ENCODE results near the gene COPB2. TPM values are rescaled to one million over a fixed set of nuclear protein-coding genes. Genes with fewer than 3 reads are reported as not detected.
"Not testable (repeated sequence)": the region's sequence is repeated elsewhere in the genome, so short reads cannot be mapped to it uniquely, and the experiment has no call there.

COPB2 gene
- polyA plus RNA-seq, 1 donor, result 164 TPM

DNA sequence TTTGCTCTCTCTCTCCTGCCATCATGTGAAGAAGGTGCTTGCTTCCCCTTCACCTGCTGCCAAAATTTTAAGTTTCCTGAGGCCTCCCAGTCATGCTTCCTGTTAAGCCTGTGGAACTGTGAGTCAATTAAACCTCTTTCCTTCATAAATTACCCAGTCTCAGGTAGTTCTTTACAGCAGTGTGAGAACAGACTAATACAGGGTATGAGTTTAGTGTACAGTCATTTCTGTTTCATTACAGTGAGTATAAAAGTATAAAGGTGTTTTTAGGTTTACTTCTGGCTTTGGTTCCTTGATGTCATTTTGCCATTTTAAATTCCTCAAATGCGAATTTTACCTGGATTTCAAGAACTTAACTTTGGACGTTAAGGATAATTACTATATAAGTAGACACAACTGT, 7.2 kb downstream of the COPB2 start:
- DNase-seq, result not testable (repeated sequence)

DNA sequence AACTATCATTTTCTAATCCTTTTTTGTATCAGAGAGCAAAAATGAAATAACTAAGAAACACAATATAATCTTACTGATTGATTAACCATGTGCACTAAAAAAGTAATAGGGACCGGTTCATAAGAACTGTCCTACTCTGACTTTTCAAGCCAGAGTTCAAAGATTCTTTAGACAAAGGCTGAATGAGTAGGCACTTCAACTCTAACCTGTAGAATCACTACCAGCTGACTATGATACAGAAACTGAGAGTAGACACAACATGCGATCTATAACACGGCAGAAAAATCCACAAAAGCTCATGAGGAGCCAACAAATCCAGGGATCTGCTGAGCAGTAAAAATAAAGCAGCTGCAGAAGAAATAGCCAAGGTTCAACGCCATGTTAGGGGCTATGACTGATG, 8.9 kb downstream of the COPB2 start:
- DNase-seq, result no peak

DNA sequence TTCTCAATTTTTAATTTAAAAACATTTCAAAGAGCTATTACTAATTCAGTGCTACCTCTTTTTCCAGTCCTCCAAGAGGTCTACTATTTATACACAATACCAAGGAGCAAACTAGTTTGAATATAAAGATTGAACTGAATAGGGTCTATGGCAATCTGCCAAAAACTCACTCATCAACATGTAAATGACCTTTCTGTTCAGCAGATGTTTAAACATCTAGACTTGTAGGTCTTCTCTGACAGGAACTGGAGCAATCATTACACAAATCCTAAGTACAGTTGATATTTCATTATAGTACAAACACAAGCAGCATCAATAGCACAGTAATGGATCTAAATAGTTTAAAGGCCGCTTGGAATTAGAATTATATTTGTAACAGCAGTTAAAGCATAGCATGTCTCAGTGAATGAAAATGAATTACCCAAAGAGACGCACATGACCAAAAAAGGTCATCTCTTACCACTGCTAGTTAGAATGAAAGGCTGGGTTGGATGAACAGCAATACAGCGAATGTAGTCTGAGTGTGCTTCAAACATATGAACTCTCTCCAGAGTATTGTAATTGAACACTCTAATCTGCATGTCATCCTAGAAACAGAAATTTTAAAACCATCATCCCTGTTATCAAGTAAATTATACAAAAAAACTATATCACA, 10.7 kb downstream of the COPB2 start:
- no peak for DNase-seq

DNA sequence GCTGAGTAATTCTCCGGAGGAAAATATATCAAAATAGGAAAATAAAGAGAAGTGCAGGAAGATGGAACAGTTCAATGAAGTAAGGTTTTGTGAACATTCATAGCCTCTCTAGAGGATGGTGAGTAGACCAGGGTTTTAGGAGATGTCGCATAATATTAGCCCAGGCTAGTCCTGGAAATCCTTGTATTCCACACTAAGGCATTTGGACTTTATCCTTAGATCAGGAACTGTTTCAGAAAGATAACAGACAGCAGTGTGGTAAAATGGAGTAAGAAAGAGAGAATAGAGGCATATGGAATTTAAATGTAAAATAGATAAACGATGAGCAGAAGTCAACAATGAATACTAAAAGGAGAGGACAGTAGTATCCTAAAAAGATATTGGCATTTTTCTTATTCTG, 12.1 kb downstream of the COPB2 start:
- no peak for DNase-seq

DNA sequence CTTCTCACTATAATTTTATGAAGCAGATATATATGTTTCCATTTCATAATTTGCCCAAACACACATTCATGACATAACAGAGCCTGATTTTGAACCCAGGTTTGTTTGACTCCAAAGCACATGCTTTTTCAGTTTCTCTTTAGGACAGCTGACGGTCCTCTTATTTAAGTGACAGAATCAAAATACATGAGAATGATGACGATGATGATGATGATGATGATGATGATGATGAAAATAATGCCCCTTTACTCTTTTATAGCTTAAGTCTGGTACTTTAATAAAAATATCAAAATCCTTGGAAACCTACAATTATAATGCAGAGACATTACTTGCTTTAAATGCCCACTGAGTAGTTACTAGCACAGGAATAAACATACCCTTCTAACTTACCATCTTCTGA, 15.3 kb downstream of the COPB2 start:
- DNase-seq, result no peak

DNA sequence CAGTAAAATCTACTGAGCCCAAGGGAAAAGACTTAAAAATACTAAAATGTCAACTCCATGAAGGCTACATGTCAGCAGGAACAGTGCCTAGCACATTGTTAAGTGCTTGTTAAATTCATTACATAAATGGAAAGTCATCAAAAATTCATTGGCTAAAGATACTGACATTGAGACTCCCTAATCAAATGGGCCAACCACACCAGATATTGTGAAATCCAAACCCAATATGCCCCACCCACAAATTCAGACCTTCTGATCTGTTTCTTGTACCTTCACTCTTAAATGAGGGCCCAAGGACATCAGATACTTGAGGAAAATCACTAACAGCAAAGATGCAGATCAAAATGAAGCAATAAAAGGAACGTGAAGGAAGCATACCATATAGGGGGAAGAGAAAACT, 24.9 kb downstream of the COPB2 start:
- no peak for DNase-seq

DNA sequence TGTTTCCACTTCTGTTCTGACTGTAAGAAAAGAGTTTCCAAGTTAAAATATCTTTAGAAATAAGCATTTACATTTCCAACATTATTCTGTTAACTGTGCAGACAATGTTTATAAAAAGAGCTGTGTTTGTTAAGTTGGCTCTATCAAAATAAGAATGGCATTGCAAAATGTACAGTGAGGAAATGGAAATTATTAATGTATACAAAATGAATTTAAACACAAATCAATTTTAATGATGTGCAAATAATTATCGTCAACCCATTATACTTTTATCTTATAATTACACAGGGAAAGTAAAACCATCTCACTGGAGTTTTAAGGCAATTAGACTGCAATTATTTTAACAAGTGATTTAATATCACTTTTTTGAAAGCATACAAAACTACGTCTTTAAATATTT, 28.2 kb downstream of the COPB2 start:
- no peak for DNase-seq

DNA sequence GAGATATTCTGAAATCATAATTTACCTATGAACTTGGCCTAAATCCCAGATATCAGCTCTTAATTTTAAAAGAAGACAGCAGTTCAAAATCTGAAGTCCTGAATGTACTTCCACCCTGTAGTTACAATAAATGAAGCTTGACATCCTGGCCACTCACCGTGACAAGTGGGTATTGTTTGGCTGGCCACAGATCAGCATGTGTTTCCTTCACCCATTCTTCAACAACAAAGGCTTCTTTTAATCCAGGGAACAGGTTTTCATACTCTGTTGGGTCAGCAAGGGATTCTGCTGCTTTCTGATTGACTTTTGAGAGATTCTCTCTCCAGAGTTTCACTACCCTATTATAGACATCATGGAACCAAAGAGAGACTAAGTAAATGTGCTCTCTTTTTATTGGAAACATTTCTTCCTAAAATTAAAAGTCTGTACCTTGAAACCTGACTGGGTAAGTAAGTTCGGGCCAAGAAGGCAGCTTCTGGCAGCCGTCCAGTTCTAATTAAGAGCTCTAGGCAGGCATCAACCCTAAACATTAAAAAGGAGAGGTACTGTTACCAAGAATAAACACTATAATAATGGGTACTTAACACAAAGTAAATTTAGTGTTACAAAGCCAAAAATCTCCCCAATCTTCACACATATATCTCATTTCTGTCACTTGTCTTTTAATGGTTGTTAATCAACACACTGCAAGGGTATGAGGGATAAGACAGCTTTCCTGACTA, 30.4 kb downstream of the COPB2 start:
- DNase-seq, result no peak

DNA sequence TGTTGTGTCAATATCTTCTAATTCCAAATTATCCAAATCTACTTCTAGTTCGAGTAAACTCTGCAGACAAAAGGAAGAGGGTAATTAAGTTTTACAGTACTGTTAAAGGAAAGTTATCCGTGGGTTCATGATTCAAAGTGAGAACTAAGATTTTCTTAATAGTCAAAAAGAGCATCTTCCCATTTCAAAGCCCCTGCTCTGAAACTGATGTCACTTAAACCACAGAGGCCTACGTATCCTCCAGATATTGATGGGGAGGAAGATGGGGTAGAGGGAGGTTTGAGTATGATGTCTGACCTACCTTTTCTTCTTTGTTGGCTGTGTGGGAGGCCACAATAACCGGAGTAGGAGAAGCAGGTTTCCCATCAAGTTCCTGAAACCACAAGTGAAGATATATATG, 31.5 kb downstream of the COPB2 start:
- DNase-seq, result no peak

DNA sequence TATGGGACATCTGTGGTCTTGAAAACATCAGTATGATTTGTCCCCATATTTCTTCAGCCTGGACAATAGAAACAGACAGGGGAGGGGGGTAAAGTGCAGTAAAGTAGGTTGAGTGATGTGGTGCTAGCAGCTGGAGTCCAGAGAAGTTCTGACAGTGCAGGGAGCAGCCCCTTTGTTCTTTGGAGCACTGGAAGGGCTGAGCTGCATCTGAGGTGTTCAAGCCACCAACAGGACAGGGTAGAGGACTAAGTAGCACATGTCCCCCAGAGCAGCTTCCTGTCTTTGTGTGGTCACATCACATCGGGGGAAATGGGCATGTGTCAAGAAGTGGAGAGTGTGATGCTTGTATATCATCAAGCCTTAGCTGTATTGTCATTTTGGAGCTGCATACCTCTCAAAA, 33.6 kb downstream of the COPB2 start:
- DNase-seq, result no peak

DNA sequence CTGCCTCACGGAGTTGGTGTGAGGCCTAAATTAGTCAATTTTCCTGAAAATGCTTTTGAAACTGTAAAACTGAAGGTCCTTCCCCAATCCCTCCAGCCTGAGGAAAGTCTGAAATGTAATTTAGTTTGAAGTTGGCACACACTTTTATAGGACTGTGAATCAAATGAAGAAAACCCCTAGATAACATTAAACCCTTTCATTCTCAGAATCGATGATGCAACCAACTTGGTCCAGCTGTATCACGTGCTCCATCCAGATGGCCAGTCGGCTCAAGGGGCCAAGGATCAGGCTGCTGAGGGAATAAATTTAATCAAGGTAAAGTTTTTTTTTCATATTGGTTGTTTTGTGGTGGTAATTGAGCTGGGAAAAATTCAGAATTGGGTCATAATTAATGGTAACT, 34.0 kb downstream of the COPB2 start:
- DNase-seq, result no peak

DNA sequence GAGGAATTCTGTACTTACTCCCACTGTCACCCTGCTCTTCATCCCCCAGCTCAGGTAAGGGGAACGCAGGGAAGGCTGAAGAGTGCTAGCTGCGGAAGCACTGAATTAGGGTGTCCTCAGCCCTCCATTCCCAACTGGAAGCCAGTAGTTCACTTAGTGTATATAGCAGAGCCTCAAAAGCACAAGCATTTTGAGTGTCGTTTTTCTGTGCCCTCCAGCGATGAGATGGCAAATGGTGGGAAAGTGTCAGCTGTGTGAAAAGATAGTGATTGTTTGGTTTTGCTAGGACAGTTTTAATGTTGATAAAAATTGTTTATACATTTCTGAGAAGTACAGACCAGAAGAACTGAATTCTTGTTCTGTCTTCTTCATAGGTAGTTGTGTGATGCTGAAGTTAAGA, 34.8 kb downstream of the COPB2 start:
- DNase-seq, result no peak

DNA sequence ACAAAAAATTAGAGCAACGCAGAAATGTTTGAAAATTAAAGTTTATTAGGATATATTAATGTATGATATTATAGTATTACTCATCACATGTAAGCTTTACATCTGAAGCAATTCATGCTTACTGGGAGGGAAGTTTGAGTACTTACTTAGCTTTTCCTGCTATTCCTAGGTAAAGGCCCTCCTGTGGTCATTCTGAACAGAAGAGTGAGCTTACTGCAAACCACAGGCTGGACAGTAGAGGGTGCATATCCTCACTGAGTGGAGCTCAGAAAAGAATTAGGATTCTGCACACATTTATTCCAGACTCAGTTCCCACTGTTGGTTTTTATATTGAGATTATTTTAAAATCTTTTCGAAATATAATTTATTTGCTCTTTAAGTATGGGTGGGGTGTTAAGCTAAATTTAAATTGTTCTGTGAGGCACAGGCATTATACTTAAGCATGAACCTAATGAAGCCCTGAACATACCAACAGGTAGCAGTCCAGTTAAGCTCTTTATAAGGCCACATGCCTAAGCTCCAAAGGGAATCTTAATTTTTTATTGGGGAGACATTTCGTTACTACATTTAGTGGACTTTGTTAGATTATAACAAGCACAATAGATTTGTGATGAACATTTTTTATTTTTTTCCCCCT, 35.4 kb downstream of the COPB2 start:
- peak; percentile 36 for DNase-seq

DNA sequence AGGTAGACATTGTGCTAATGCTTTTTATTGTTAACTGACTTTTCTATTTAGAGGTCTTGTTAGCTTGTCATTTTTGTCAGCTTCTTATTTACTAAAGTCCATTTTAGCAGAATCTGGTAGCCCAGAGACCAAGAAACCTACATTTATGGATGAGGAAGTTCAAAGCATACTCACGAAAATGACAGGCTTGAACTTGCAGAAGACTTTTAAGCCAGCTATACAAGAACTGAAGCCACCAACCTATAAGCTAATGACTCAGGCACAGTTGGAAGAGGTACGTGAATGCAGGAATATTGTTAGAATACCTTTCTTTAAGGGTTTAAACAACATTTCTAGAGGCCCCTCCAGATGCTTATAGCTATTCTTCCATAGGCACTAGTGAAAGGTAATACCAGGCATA, 42.7 kb downstream of the COPB2 start:
- DNase-seq, result no peak

DNA sequence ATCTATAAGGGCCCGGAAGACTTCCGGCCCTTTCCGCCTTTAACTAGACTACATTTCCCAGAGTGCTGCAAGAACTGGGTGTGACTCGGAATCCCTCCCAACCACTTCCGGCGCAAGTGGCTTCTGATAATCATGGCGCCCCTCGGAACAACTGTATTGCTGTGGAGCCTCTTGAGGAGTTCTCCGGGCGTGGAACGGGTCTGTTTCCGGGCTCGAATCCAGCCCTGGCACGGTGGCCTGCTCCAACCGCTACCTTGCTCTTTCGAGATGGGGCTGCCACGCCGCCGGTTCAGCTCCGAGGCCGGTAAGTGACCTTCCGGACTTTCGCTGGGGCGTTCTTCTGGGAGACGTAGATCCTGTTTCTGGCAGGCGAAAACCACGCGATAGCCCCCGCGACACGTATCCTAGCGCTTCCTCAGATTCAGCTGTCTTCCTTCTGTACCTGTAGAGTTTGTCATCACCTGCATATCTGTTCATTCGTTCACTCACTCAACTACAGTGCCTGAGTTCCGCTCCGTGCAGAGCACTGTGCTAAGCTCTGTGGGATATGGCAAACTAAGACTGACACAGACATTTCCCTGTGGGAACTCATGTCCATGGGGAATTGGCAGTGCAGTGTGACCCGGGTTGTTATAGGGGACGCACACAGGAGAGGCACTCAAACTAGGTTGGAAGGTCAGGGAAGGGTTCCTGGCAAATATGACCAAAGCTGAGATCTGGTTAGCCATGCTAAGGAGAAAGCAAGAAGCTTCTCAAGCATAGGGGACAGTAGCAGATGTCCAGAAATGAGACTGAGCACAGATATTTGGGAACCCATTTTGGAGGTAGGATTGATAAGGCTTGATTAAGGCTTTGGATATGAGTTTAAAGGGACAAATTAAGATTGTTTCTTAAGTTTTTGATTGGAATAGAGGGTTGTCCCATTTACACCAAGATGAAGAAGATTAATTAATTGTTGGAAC, 45.3 kb downstream of the COPB2 start, which contains the start of gene MRPS22:
Gene MRPS22, plus strand, starts transcription at position 126 of the 962 bp plus-strand sequence. Its CDS starts 7 bp downstream, at position 133.
- peak; percentile 78 for DNase-seq

DNA sequence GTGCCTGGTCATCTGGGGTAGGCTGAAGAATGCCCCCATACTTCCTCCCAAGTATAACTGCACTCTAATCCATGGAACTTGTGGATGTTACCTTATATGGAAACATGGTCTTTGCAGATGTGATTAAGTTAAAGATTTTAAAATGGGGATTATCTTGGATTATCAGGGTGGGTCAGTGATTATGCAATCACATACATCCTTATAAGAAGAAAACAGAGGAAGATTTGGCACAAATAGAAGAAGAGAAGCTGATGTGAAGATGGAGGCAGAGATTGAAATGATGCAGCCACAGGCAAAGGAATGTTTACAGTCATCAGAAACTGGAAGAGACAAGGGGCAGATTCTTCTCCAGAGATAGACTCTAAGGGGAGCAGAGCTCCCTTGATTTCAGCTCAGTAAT, 47.4 kb downstream of the COPB2 start:
- DNase-seq, result no peak

DNA sequence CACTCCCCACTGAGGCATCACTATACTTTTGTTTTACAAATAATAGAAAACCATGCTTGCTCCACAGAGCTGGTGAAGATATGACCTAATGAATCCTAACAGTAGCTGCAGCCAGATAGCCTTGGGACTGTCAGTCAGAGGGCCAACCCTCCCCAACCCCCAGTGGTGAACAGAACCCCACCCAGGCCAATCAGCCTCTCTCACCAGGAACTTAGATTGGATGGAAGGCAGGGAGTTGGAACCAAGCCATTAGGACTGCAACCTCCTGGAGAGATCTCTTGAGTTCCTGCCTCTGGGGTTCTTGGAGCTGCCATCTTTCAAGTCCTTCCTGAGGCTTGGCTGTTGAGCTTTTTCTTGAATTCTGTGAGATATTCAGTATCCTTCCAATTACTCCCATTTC, 48.7 kb downstream of the COPB2 start:
- DNase-seq, result no peak

DNA sequence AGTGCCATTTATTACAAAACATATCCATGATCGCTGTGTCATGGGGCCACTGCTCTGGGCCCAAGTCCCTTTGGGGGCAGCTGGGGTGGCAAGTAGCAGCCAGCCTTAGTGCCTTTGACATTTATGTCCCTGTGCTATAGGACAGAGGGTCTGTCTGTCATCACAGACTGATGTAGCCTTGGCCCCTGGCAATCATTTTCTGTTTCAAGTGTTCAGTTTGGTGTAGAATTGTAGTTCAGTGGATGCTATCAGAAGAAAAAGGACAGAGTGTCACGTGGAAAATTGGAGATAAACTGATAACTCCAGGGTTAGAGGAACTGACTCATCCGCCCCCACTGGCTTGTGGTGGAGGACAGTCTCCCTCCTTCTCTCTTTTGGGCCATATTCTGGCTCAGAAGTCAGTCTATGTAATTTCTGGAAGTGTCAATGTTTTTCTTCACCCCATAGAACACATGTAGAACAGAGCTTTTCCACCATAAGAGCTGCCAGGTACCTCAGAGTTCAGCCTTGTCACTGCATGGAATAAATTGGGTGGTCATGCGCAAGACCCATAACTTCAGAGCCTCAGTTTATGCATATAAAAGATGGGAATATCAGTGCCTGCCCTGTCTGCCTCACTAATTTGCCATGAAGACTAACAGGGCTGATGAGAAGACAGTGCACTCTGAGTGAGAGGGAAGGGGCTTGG, 50.1 kb downstream of the COPB2 start:
- no peak for DNase-seq

DNA sequence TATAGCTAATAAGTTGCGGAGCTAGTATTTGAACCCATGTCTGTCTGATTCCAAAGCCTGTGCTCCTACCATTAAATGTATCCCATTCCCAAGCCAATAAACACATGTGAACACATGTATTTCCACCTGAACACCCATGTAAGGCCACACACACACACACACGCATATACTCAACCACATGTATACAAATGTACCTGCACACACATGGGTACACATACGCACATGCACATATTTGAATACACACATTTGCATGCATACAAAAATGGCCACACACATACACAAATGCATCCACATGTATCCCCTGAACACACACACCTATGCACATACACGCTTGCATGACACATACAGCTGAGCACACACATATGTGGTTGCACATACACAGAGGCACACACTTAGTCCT, 51.0 kb downstream of the COPB2 start:
- DNase-seq, result no peak

DNA sequence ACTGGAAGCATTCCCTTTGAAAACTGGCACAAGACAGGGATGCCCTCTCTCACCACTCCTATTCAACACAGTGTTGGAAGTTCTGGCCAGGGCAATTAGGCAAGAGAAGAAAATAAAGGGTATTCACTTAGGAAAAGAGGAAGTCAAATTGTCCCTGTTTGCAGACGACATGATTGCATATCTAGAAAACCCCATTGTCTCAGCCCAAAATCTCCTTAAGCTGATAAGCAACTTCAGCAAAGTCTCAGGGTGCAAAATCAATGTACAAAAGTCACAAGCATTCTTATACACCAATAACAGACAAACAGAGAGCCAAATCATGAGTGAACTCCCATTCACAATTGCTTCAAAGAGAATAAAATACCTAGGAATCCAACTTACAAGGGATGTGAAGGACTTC, 54.8 kb downstream of the COPB2 start:
- not testable (repeated sequence) for DNase-seq

DNA sequence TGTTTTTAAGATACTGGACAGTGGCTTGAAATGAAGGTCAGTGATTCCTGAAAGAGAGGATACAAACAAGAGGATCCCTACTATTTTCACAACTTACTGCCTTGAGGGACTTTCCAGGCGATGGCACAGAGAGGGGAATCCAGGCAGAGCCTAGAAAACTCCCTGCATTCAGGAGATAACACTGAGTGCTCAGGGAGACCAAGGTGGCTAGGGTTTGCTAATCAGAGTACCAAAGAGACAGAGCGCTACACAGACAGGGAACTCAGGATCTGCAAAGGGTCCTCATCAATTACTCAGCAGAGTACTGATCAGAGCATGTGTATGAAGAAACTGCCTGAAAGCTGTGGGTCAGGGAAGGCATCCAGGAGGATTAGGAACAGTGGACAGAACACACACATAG, 57.4 kb downstream of the COPB2 start:
- DNase-seq, result no peak

DNA sequence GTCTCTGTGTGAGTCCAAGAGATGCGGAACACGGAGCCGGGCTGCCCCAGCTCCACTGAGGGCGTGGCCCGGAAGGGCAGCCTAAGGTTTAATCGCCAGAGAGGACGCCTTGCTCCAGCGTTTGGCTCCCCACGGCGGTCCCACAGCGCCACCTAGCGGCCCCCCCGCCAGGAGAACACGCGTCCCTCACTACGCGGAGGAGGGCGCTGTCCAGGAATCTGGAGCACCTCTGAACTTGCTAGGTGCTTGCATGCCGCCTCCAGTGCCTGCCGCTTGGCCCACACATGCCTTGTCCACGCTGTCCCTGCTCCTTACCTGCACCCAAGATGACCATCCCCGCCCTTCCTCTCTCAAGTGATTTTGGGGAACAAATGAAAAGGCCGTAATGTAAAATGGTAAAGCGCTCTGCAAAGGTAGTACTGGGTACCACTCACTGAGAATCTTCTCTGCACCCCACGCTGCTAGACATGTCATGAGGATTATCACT, 60.0 kb downstream of the COPB2 start:
- DNase-seq, result peak; percentile 81
